ENCODE measurements around the gene SERINC2. TPM values are rescaled to one million over a fixed set of nuclear protein-coding genes. Genes with fewer than 3 reads are reported as not detected.

The SERINC2 gene
- total RNA-seq, 4 donors from 2014 or later, result 29.6 to 108 (median 79.2) TPM

- peaks cover 0 to 18% (median 0%) of the 10 kb centered on the region in 3 donors for H3K36me3 ChIP-seq
- H3K4me1 ChIP-seq, result peaks cover 0 to 11% (median 0%) of the 10 kb centered on the region in 3 donors
- H3K9me3 ChIP-seq, result no peaks in the 10 kb centered on the region
- intact Hi-C loops (cut with DNase I), result no loop called here
- no peak for TF ChIP-seq CTCF (IDR thresholded peaks at IDR 0.05)
- no peak for TF ChIP-seq POLR2A (IDR thresholded peaks at IDR 0.05)
- peaks cover 0 to 4% (median 0%) of the 10 kb centered on the region in 4 donors for H3K27me3 ChIP-seq
- WGBS, 2 donors, result 61 to 89% methylated on average over 6 to 7 of the region's 9 CpGs
- H3K4me3 ChIP-seq, result no peak overlapping the region
- DNase-seq, result no peak
- no peak overlapping the region for H3K27ac ChIP-seq
Measured at GRCh38 chr1:31436596-31437432, 23.8 kb downstream of the SERINC2 start.

- no peak overlapping the region for H3K4me3 ChIP-seq
- WGBS, 2 donors, result 68 to 74% methylated on average over 8 to 11 of the region's 11 CpGs
- H3K4me1 ChIP-seq, result peaks cover 0 to 11% (median 0%) of the 10 kb centered on the region in 3 donors
- no peak for DNase-seq
- no peak overlapping the region for H3K27ac ChIP-seq
- TF ChIP-seq CTCF (IDR thresholded peaks at IDR 0.05) (no peak), POLR2A (IDR thresholded peaks at IDR 0.05) (no peak)
- peaks cover 0 to 18% (median 0%) of the 10 kb centered on the region in 3 donors for H3K36me3 ChIP-seq
- H3K9me3 ChIP-seq, result no peaks in the 10 kb centered on the region
- peaks cover 0 to 4% (median 0%) of the 10 kb centered on the region in 4 donors for H3K27me3 ChIP-seq
- intact Hi-C loops (cut with DNase I), result no loop called here
Measured at GRCh38 chr1:31437433-31438037, 24.5 kb downstream of the SERINC2 start.

- DNase-seq, result no peak
- Histone ChIP-seq H3K27ac (no peak overlapping the region), H3K9me3 (peaks cover 0 to 7% (median 0%) of the 10 kb centered on the region in 3 donors), H3K4me3 (no peak overlapping the region), H3K27me3 (peaks cover 0 to 4% (median 0%) of the 10 kb centered on the region in 4 donors), H3K4me1 (peaks cover 0 to 9% (median 0%) of the 10 kb centered on the region in 3 donors), H3K36me3 (peaks cover 0 to under 1% (median 0%) of the 10 kb centered on the region in 3 donors)
- intact Hi-C loops (cut with DNase I), result no loop called here
- no peak for TF ChIP-seq CTCF (IDR thresholded peaks at IDR 0.05)
- no peak for TF ChIP-seq POLR2A (IDR thresholded peaks at IDR 0.05)
- 61 to 80% methylated on average over 3 of the region's 3 CpGs for WGBS, 2 donors
Measured at GRCh38 chr1:31439276-31439675, 26.3 kb downstream of the SERINC2 start.

GRCh38 chr1:31441073-31441472 is 28.1 kb downstream of the SERINC2 start:
- Histone ChIP-seq H3K9me3 (peaks cover 0 to 7% (median 0%) of the 10 kb centered on the region in 3 donors), H3K27me3 (no peaks in the 10 kb centered on the region), H3K4me3 (no peak overlapping the region), H3K4me1 (no peaks in the 10 kb centered on the region), H3K36me3 (no peaks in the 10 kb centered on the region), H3K27ac (no peak overlapping the region)
- 50 to 65% methylated on average over 3 of the region's 3 CpGs for WGBS, 2 donors
- DNase-seq, result no peak
- TF ChIP-seq POLR2A (IDR thresholded peaks at IDR 0.05) (no peak), CTCF (IDR thresholded peaks at IDR 0.05) (no peak)
- intact Hi-C loops (cut with DNase I), result no loop called here

- no peaks in the 10 kb centered on the region for H3K27me3 ChIP-seq
- intact Hi-C loops (cut with DNase I), result no loop called here
- no peaks in the 10 kb centered on the region for H3K36me3 ChIP-seq
- no peak overlapping the region for H3K27ac ChIP-seq
- no peak overlapping the region for H3K4me3 ChIP-seq
- TF ChIP-seq POLR2A (IDR thresholded peaks at IDR 0.05) (no peak), CTCF (IDR thresholded peaks at IDR 0.05) (no peak)
- peaks cover 0 to 7% (median 0%) of the 10 kb centered on the region in 3 donors for H3K9me3 ChIP-seq
- no peak for DNase-seq
- WGBS, 2 donors, result 72 to 73% methylated on average over 4 of the region's 4 CpGs
- H3K4me1 ChIP-seq, result no peaks in the 10 kb centered on the region
Measured at GRCh38 chr1:31441558-31441957, 28.5 kb downstream of the SERINC2 start.
